Measurements from ENCODE around the gene PTBP2. TPM values are rescaled to one million over a fixed set of nuclear protein-coding genes. Genes with fewer than 3 reads are reported as not detected.

The PTBP2 gene
- total and polyA plus RNA-seq, 7 donors = 5.5 to 20.3 (median 9.3) TPM

DNA sequence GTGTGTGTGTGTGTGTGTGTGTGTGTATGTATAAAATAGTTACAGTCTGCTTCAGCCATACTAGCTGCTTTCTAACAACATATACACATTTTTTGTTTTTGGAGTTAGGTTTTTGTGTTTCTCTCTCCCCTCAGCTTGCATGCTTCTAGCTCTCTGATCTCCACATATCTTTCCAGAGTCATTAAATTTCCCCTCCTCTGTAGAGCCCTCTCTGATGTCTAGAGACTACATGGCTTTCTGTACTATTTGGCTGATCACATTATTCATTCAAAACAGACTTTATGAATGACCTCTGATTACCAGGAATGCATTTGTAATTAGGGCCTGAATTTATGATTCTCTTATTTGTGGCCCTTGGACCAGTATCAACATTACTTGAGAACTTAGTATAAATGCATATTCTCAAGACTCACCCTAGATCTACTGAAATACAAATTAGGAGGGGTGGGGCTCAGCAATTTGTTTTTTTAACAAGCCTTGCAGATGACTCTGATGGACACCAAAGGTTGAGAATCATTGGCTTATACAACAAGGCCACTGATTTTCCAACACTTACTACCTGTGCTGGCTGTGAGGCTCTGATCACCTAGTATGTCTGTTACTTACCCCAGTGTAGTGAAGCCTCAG is 104.5 kb downstream of the PTBP2 start:
- Histone ChIP-seq H3K36me3 (ENCODE audit: insufficient read depth in 1 of 2, low read depth in 1 of 2) (no peaks in the 10 kb centered on the region), H3K4me1 (no peaks in the 10 kb centered on the region), H3K27ac (no peak overlapping the region), H3K4me3 (no peak overlapping the region), H3K27me3 (ENCODE audit: insufficient read depth in 3 of 3, low read length in 2 of 3) (no peaks in the 10 kb centered on the region), H3K9me3 (no peaks in the 10 kb centered on the region)
- TF ChIP-seq, protein P1, sequence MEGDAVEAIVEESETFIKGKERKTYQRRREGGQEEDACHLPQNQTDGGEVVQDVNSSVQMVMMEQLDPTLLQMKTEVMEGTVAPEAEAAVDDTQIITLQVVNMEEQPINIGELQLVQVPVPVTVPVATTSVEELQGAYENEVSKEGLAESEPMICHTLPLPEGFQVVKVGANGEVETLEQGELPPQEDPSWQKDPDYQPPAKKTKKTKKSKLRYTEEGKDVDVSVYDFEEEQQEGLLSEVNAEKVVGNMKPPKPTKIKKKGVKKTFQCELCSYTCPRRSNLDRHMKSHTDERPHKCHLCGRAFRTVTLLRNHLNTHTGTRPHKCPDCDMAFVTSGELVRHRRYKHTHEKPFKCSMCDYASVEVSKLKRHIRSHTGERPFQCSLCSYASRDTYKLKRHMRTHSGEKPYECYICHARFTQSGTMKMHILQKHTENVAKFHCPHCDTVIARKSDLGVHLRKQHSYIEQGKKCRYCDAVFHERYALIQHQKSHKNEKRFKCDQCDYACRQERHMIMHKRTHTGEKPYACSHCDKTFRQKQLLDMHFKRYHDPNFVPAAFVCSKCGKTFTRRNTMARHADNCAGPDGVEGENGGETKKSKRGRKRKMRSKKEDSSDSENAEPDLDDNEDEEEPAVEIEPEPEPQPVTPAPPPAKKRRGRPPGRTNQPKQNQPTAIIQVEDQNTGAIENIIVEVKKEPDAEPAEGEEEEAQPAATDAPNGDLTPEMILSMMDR (IDR thresholded peaks at IDR 0.05) = no peak
- no peak for DNase-seq
- no peak for ATAC-seq
- intact Hi-C loops (cut with DNase I) = no loop called here

GRCh38 chr1:96833376-96833775 is 111.8 kb downstream of the PTBP2 start:
- 93 to 97% (median 95%) methylated on average over 1 of the region's 1 CpG for WGBS, 3 donors
- Histone ChIP-seq H3K36me3 (ENCODE audit: insufficient read depth in 1 of 2, low read depth in 1 of 2) (no peaks in the 10 kb centered on the region), H3K27me3 (ENCODE audit: insufficient read depth in 3 of 3, low read length in 2 of 3) (no peaks in the 10 kb centered on the region), H3K4me1 (no peaks in the 10 kb centered on the region), H3K4me3 (no peak overlapping the region), H3K9me3 (no peaks in the 10 kb centered on the region), H3K27ac (no peak overlapping the region)
- intact Hi-C loops (cut with DNase I) = no loop called here
- ATAC-seq (no peak), DNase-seq (no peak)
- TF ChIP-seq, protein P1 (IDR thresholded peaks at IDR 0.05) = no peak

DNA sequence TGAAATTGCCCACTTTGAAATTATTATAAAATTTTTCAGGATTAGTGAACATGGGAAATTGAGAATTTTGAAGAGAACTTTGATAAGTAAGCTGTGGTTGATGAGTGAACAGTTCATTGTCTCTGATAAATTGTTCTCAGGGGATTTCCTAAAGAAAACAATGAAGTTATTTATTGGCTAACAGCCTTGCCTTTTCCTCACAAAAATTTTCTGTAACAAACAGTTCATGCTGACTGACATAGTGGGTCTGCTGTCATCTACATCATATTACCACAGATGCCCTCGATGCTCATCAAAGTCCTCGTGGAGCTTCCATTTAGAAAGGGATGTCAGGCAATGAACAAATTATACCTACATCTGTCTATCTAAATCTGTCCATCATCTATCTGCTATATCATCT is 113.4 kb downstream of the PTBP2 start:
- Histone ChIP-seq H3K36me3 (ENCODE audit: insufficient read depth in 1 of 2, low read depth in 1 of 2) (no peaks in the 10 kb centered on the region), H3K27me3 (ENCODE audit: insufficient read depth in 3 of 3, low read length in 2 of 3) (no peaks in the 10 kb centered on the region), H3K27ac (no peak overlapping the region), H3K4me1 (no peaks in the 10 kb centered on the region), H3K9me3 (no peaks in the 10 kb centered on the region), H3K4me3 (no peak overlapping the region)
- ATAC-seq (no peak), DNase-seq (no peak)
- TF ChIP-seq, protein P1 (IDR thresholded peaks at IDR 0.05) = no peak
- intact Hi-C loops (cut with DNase I) = no loop called here
- 80 to 87% (median 83%) methylated on average over 2 of the region's 2 CpGs for WGBS, 3 donors

GRCh38 chr1:96837057-96837780 is 115.6 kb downstream of the PTBP2 start:
- DNase-seq = no peak
- Histone ChIP-seq H3K27me3 (ENCODE audit: insufficient read depth in 3 of 3, low read length in 2 of 3) (no peaks in the 10 kb centered on the region), H3K4me1 (no peaks in the 10 kb centered on the region), H3K4me3 (no peak overlapping the region), H3K36me3 (ENCODE audit: insufficient read depth in 1 of 2, low read depth in 1 of 2) (no peaks in the 10 kb centered on the region), H3K27ac (no peak overlapping the region), H3K9me3 (no peaks in the 10 kb centered on the region)
- intact Hi-C loops (cut with DNase I) = no loop called here
- TF ChIP-seq, protein P1 (IDR thresholded peaks at IDR 0.05) = no peak
- 82 to 83% (median 82%) methylated on average over 7 of the region's 7 CpGs for WGBS, 3 donors
- no peak for ATAC-seq

Measured in psoas muscle (tissue), 8 donors.